Middle frontal gyrus (tissue), 1 donor: ENCODE data around the gene ARHGAP6.
"Not testable (repeated sequence)": the region's sequence is repeated elsewhere in the genome, so short reads cannot be mapped to it uniquely, and the experiment has no call there.

Experiments
- DNase-seq: peaks from one replicate; pipeline ENCODE4 v3.0.0-alpha.2; 2015; ENCODE audit warnings: low spot score; ENCODE audit errors: extremely low spot score

The ARHGAP6 gene

GRCh38 chrX:11254417-11255109, 411.2 kb downstream of the ARHGAP6 start:
- DNase-seq: no peak

GRCh38 chrX:11244636-11245035, 421.1 kb downstream of the ARHGAP6 start:
- no peak for DNase-seq

- DNase-seq: no peak
Measured at GRCh38 chrX:11242704-11243103, 423.0 kb downstream of the ARHGAP6 start.

GRCh38 chrX:11241720-11242119, 424.0 kb downstream of the ARHGAP6 start:
- DNase-seq: no peak

GRCh38 chrX:11239230-11239629, 426.5 kb downstream of the ARHGAP6 start:
- DNase-seq: no peak

GRCh38 chrX:11235377-11235776, 430.3 kb downstream of the ARHGAP6 start:
- not testable (repeated sequence) for DNase-seq

GRCh38 chrX:11215191-11215921, 450.4 kb downstream of the ARHGAP6 start:
- no peak for DNase-seq

DNA sequence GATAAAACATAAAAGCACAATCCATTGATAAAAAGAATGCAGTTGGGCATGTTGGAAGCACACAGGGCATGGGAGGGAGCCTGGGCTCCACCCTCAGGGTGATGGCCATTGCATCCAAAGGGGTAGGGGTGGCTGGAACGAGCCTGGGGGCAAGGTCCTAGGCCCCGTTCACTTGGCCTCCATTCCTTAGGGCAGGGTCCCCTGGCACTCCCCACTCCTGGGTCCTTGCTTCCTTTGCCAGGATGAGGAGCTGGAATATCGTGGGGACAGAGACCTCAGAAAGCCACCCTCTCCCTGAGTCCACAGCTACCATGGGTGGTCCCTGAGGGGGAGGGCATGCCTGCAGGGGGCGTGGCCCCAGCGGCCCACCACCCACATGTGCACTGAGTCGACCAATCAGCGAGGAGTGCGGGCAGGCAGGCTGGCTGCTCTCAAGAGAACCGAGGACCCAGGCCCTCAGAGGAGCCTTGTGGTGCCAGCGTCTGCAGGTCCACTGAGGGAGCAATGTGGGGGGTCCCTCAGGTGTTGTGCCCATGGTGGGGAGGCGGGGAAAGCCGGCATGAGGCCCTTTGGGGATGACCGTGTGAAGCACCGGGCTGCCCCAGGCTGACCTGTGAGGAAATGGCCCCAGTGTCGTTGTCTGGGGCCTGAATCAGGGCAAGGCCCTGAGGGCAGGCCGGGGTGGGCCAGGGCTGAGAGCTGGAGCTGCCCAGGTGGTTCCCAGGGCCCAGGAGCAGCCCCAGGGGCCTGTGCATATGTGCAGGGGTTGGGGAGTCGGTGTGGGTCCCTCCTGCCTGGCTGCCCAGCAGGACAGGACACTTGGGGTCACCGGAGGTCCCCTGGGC, 451.2 kb downstream of the ARHGAP6 start:
- no peak for DNase-seq

DNA sequence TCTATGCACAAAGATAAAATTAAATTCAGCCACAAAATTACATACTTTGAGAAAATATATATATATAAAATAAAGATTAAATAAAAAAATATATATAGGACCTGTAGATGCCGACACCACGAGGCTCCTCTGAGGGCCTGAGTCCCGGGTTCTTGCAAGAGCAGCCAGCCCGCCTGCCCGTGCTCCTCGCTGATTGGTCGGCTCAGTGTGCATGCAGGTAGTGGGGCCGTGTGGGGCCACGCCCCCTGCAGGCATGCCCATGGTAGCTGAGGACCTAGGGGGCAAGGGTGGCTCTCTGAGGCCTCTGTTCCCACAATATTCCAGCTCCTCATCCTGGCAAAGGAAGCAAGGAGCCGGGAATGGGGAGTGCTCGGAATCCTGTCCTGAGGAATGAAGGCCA, 453.0 kb downstream of the ARHGAP6 start:
- DNase-seq: no peak

- no peak for DNase-seq
Measured at GRCh38 chrX:11210415-11210801, 455.3 kb downstream of the ARHGAP6 start.

DNA sequence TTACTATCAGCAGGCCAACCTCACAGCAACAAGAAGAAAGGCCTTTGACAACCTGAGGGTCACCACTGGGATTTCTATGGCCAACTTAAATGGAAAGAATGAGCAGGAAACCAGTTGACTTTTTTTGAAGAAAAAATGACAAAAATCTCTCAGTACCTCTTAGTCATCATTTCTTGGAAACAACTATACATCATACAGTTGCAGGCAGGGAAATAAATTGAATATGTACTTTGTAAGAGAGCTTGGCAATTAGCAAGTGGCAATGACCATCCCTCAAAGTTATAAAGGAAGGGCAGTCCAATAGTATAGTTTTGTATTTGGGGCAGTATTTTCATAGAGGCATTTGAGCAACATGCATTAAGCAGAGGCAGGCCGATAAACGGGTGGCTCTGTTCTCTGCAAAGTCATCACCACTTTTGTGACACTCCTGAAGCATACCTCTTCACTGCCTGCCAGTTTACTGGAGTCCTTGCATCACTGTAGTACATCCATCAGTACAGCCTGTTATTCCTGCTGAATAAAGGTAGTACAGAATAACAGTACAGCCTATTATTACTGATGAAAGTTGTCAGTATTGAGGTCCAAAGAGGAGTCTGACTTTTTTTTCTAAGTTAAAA, 455.8 kb downstream of the ARHGAP6 start:
- DNase-seq: no peak

- DNase-seq: no peak
Measured at GRCh38 chrX:11206716-11207115, 459.0 kb downstream of the ARHGAP6 start.

- DNase-seq: no peak
Measured at GRCh38 chrX:11205796-11206195, 459.9 kb downstream of the ARHGAP6 start.

- DNase-seq: no peak
Measured at GRCh38 chrX:11197671-11198070, 468.0 kb downstream of the ARHGAP6 start.

- DNase-seq: no peak
Measured at GRCh38 chrX:11196476-11196875, 469.2 kb downstream of the ARHGAP6 start.

DNA sequence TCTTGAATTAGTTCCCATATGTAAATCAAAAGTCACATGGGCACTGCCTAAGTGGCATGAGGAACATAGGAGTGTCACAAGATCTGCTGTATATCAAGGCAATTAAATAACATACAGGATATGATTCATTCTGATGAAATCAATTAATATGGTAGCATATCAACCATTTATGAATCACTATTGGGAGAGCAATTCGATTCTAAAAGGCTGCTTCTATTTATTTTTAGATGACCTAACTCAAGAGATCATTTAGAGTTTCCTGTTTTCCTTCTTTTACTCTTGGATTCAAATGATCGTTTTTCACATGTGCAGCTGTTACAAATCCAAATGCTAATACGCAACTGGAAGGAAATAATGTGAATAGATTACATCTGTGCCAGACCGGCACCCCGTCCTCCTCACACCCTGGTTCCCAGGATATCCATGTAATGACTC, 472.7 kb downstream of the ARHGAP6 start:
- no peak for DNase-seq

DNA sequence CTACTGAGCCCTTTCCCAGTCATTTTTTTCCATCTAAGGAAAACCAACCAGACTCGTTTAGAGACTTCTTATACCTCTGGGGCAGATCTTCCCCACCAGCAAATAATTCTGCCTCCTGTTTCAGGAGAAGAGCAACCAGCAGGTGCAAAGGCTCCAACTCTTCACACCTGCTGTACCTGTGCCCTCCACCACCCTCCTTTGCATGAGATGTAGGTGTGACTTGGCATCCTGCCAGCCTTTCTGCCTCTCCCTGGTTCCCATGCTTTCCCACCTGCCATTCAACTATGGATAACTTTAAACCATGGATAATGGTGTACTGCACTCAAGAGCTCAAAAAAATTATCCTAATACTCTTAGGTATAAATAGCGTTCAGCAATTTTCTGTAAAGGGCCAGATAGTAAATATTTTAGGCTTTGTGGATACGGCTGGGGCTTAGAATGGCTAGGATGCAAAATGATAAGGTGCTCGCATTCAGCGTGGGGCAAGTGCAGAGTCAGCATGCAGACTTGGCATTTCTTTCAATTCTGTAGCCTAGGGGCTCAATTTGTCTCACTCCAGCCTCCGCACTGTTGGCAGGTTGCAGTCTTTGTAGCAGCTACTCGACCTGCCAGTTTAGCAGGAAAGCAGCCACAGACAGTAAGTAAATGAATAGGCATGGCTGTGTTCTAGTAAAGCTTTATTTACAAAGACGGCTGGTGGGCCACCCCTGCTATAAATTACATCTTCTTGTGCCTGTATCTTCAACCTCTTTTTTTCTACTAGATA, 474.8 kb downstream of the ARHGAP6 start:
- no peak for DNase-seq

DNA sequence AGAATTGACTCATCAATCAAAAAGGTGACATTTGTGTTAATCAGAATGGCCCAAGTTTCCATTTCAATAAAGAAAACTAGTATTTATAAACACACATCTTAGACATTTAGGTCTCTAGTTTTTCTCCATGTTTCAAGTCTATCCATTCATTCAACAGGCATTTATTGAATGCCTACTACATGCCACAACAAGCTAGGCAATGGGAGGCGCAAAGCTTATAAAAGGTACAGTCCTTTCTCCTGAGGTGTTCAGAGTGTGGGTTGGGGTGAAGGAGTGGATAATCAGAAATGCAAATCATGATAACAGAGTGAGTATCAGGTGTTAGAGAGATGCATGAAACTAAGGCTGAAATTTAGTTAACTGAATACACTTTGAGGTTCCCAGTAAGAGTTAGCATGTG, 476.6 kb downstream of the ARHGAP6 start:
- no peak for DNase-seq

GRCh38 chrX:11188664-11189063, 477.1 kb downstream of the ARHGAP6 start:
- DNase-seq: no peak

- no peak for DNase-seq
Measured at GRCh38 chrX:11187001-11187400, 478.7 kb downstream of the ARHGAP6 start.

DNA sequence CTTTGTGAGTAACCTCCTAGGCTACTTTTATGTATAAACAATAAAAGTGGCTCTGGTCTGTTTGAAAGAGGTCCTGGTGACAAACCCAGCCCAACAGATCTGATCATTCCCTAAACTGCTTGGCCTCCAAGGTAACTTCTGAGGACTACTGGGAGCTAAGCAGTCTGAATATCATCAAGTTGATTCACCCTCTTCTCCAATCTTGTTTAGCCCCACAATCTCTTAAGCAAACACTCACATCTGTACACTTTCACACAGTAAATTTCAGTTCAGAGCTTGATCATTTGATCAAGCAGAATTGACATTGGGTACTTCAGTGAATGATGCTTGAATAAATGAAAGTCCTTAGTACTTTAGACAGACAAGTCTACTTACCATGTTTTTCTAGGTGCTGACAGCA, 479.9 kb downstream of the ARHGAP6 start:
- no peak for DNase-seq
